Liver (tissue), 9 donors: ENCODE data around the gene JAKMIP2. TPM values are rescaled to one million over a fixed set of nuclear protein-coding genes. Genes with fewer than 3 reads are reported as not detected.

Source experiments
- DNase-seq: peaks from one replicate; pipeline ENCODE4 v3.0.0-alpha.2; 2017; ENCODE audit warnings: low spot score
- H3K27ac ChIP-seq, 2 donors: one replicate each; pipeline ENCODE4 v1.7.0; 2013; ENCODE audit warnings: inconsistent platforms in 2 of 2, low read length in 2 of 2, control low read depth in 1 of 2, low read depth in 1 of 2, mild to moderate bottlenecking in 1 of 2
- H3K27me3 ChIP-seq, 4 donors: one replicate each; pipeline versions ENCODE4 v1.6.1 to v1.7.0; 2013; ENCODE audit warnings: low read length in 3 of 4, inconsistent platforms in 1 of 4, mild to moderate bottlenecking in 1 of 4, moderate library complexity in 1 of 4; ENCODE audit not compliant: control insufficient read depth in 4 of 4, insufficient read depth in 4 of 4
- H3K36me3 ChIP-seq, 4 donors: one replicate each; pipeline versions ENCODE4 v1.6.1 to v1.7.0; 2013; ENCODE audit warnings: low read length in 3 of 4, mild to moderate bottlenecking in 3 of 4, low read depth in 1 of 4, moderate library complexity in 1 of 4; ENCODE audit not compliant: control insufficient read depth in 4 of 4, insufficient read depth in 3 of 4
- H3K4me1 ChIP-seq, 4 donors: one replicate each; pipeline versions ENCODE4 v1.6.1 to v1.7.0; 2013; ENCODE audit warnings: low read length in 3 of 4, mild to moderate bottlenecking in 3 of 4, moderate library complexity in 1 of 4; ENCODE audit not compliant: control insufficient read depth in 4 of 4, insufficient read depth in 4 of 4
- H3K4me3 ChIP-seq, 3 donors: one replicate each; pipeline versions ENCODE4 v1.6.1 to v1.7.0; 2013; ENCODE audit warnings: low read length in 3 of 3, control low read depth in 1 of 3, low read depth in 1 of 3, mild to moderate bottlenecking in 1 of 3
- H3K9ac ChIP-seq, 2 donors: one replicate each; pipeline ENCODE4 v1.7.0; 2013; ENCODE audit warnings: low read length in 2 of 2, mild to moderate bottlenecking in 2 of 2, moderate library complexity in 2 of 2, control low read depth in 1 of 2, low read depth in 1 of 2
- H3K9me3 ChIP-seq, 4 donors: one replicate each; pipeline versions ENCODE4 v1.6.1 to v1.7.0; 2013; ENCODE audit warnings: low read length in 3 of 4; ENCODE audit not compliant: control insufficient read depth in 4 of 4
- ATF3 ChIP-seq: IDR thresholded peaks from 2 replicates; pipeline ENCODE4 v1.6.1; 2016; ENCODE audit warnings: antibody characterized with exemption
- CTCF ChIP-seq: fragments of 150-350 bp; IDR thresholded peaks from 2 replicates; pipeline ENCODE4 v1.5.1; 2017; ENCODE audit warnings: improper control_type of control experiment, low read depth, low read length; ENCODE audit not compliant: missing input control
- EGR1 ChIP-seq, 2 donors: IDR thresholded peaks; 2 replicates each; pipeline ENCODE4 v1.6.1; 2016 to 2018; ENCODE audit warnings: antibody characterized with exemption in 2 of 2, low read depth in 2 of 2
- FOXA1 ChIP-seq: IDR thresholded peaks from 2 replicates; pipeline ENCODE4 v1.6.1; 2016; ENCODE audit warnings: antibody characterized with exemption
- FOXA2 ChIP-seq: IDR thresholded peaks from 2 replicates; pipeline ENCODE4 v1.6.1; 2016; ENCODE audit warnings: antibody characterized with exemption
- GABPA ChIP-seq, 2 donors: IDR thresholded peaks in 1 of 2; conservative IDR thresholded peaks in 1 of 2; 2 replicates each; pipeline ENCODE4 v1.6.1; 2016; ENCODE audit warnings: antibody characterized with exemption in 2 of 2, mild to moderate bottlenecking in 1 of 2, moderate library complexity in 1 of 2
- HNF4A ChIP-seq, 2 donors: conservative IDR thresholded peaks; 2 replicates each; pipeline ENCODE4 v1.6.1; 2016; ENCODE audit warnings: antibody characterized with exemption in 2 of 2, mild to moderate bottlenecking in 2 of 2
- HNF4G ChIP-seq: IDR thresholded peaks from 2 replicates; pipeline ENCODE4 v1.6.1; 2016; ENCODE audit warnings: antibody characterized with exemption
- MAX ChIP-seq: IDR thresholded peaks from 2 replicates; pipeline ENCODE4 v1.6.1; 2016; ENCODE audit warnings: antibody characterized with exemption
- NR2F2 ChIP-seq: IDR thresholded peaks from 2 replicates; pipeline ENCODE4 v1.6.1; 2016; ENCODE audit warnings: antibody characterized with exemption
- RAD21 ChIP-seq, 2 donors: IDR thresholded peaks; 2 replicates each; pipeline ENCODE4 v1.6.1; 2016; ENCODE audit warnings: antibody characterized with exemption in 2 of 2, mild to moderate bottlenecking in 2 of 2
- REST ChIP-seq: IDR thresholded peaks from 2 replicates; pipeline ENCODE4 v1.6.1; 2016; ENCODE audit warnings: antibody characterized with exemption, mild to moderate bottlenecking
- RXRA ChIP-seq, 2 donors: IDR thresholded peaks; 2 replicates each; pipeline ENCODE4 v1.6.1; 2017 to 2018; ENCODE audit warnings: antibody characterized with exemption in 2 of 2, mild to moderate bottlenecking in 1 of 2
- TAF1 ChIP-seq: conservative IDR thresholded peaks from 2 replicates; pipeline ENCODE4 v1.6.1; 2016; ENCODE audit warnings: antibody characterized with exemption, mild to moderate bottlenecking
- YY1 ChIP-seq: IDR thresholded peaks from 2 replicates; pipeline ENCODE4 v1.6.1; 2016; ENCODE audit warnings: antibody characterized with exemption, mild to moderate bottlenecking
- ZBTB33 ChIP-seq: IDR thresholded peaks from 2 replicates; pipeline ENCODE4 v1.6.1; 2016; ENCODE audit warnings: antibody characterized with exemption
- WGBS: extraction: QIAGEN DNeasy Blood & Tissue Kit; methylation state at CpG from one replicate; pipeline ENCODE4 v1.1.7; 2013; 5-methylcytosine and 5-hydroxymethylcytosine counted together
- polyA plus RNA-seq, 2 donors: library from polyadenylated mRNA; stranded (reverse) in 1 of 2; unstranded in 1 of 2; fragments of 200-250 nt in 1 of 2; fragments of >200 nt in 1 of 2; fragmentation: Nextera tagmentation in 1 of 2; extraction: Ambion mirVana in 1 of 2; gene quantifications; one replicate each; pipeline versions ENCODE4 v1.2.1 to v1.2.3, GENCODE V29; 2013 to 2015
- total RNA-seq, 2 donors: library from RNA; depleted of rRNA; stranded (reverse); fragments of >200 nt; gene quantifications; one replicate each; pipeline ENCODE4 v1.2.3, GENCODE V29; 2014
- donor health status: healthy.
- donor health status: healthy.
- donor health status: healthy.
- donor health status: healthy.
- donor health status: healthy.

JAKMIP2 gene
- total and polyA plus RNA-seq, 4 donors: 0.06 to 0.38 (median 0.24) TPM

- Histone ChIP-seq H3K9me3 (no peaks in the 10 kb centered on the region), H3K27ac (no peak overlapping the region), H3K9ac (no peak overlapping the region), H3K4me3 (no peak overlapping the region), H3K27me3 (no peaks in the 10 kb centered on the region), H3K4me1 (peaks cover 2 to 17% (median 13%) of the 10 kb centered on the region in 4 donors), H3K36me3 (no peaks in the 10 kb centered on the region)
- TF ChIP-seq MAX (no peak), HNF4G (no peak), CTCF (no peak), GABPA (IDR thresholded peaks at IDR 0.05 in 1 of 2, conservative IDR thresholded peaks at IDR 0.05 in 1 of 2) (no peak), FOXA2 (no peak), REST (no peak), RXRA (IDR thresholded peaks at IDR 0.05) (no peak), YY1 (no peak), ATF3 (no peak), FOXA1 (no peak), RAD21 (IDR thresholded peaks at IDR 0.05) (no peak), EGR1 (IDR thresholded peaks at IDR 0.05; ENCODE audit: low read depth in 2 of 2) (no peak), TAF1 (no peak), ZBTB33 (no peak), NR2F2 (no peak), HNF4A (conservative IDR thresholded peaks at IDR 0.05) (no peak)
- 82% methylated on average over 8 of the region's 8 CpGs for WGBS
- no peak for DNase-seq
Observed at GRCh38 chr5:147658293-147658932, 124.1 kb downstream of the JAKMIP2 start.
